Chondrocyte (in vitro differentiated cells): ENCODE measurements around the gene PRKD3. TPM values are rescaled to one million over a fixed set of nuclear protein-coding genes. Genes with fewer than 3 reads are reported as not detected.

Experiments
- DNase-seq: peaks from one replicate; pipeline ENCODE4 v3.0.0; 2021; ENCODE audit warnings: mixed read lengths, low spot score
- H3K27ac Mint-ChIP-seq: one replicate; pipeline ENCODE4 v1.8.0; 2021; ENCODE audit warnings: mild to moderate bottlenecking, moderate library complexity, mixed read lengths; ENCODE audit not compliant: unreplicated experiment
- H3K27me3 Mint-ChIP-seq: 2 replicates; pipeline ENCODE4 v1.8.0; 2021; ENCODE audit warnings: low read depth, mixed read lengths
- H3K36me3 Mint-ChIP-seq: 2 replicates; pipeline ENCODE4 v1.8.0; 2021; ENCODE audit warnings: low read depth, mixed read lengths
- H3K4me1 Mint-ChIP-seq: 2 replicates; pipeline ENCODE4 v1.8.0; 2021; ENCODE audit warnings: low read depth, mild to moderate bottlenecking, mixed read lengths
- H3K4me3 Mint-ChIP-seq: one replicate; pipeline ENCODE4 v1.8.0; 2021; ENCODE audit warnings: mild to moderate bottlenecking, moderate library complexity, mixed read lengths; ENCODE audit not compliant: unreplicated experiment
- H3K9me3 Mint-ChIP-seq: 2 replicates; pipeline ENCODE4 v1.8.0; 2021; ENCODE audit warnings: low read depth, mixed read lengths
- CTCF ChIP-seq: fragments of 200-600 bp; sonication (generic); IDR thresholded peaks from 2 replicates; pipeline ENCODE4 v1.5.0; 2021; ENCODE audit warnings: antibody characterized with exemption, mild to moderate bottlenecking, moderate library complexity
- total RNA-seq: library from RNA; stranded (reverse); gene quantifications from 3 replicates; pipeline ENCODE4 v1.2.1, GENCODE V29; 2021

The PRKD3 gene
- total RNA-seq, 1 donor from 2014 or later, result 45.4 TPM

- Mint-ChIP-seq H3K36me3 (no peaks in the 10 kb centered on the region), H3K27ac (peak overlapping the region; percentile 32)
- no peak for DNase-seq
These were observed 8.5 kb downstream of the PRKD3 start for GRCh38 chr2:37316181-37316580.

GRCh38 chr2:37315364-37315763 is 9.3 kb downstream of the PRKD3 start:
- Mint-ChIP-seq H3K36me3 (no peaks in the 10 kb centered on the region), H3K4me1 (peaks cover 56% of the 10 kb centered on the region), H3K27ac (no peak overlapping the region), H3K27me3 (no peaks in the 10 kb centered on the region), H3K4me3 (no peak overlapping the region), H3K9me3 (no peaks in the 10 kb centered on the region)
- TF ChIP-seq CTCF, result no peak
- no peak for DNase-seq

More at GRCh38 chr2:37316181-37316580, 8.5 kb downstream of the PRKD3 start:
- no peaks in the 10 kb centered on the region for H3K9me3 Mint-ChIP-seq
- peaks cover 55% of the 10 kb centered on the region for H3K4me1 Mint-ChIP-seq
- no peak for TF ChIP-seq CTCF
- no peak overlapping the region for H3K4me3 Mint-ChIP-seq
- no peaks in the 10 kb centered on the region for H3K27me3 Mint-ChIP-seq

- H3K36me3 Mint-ChIP-seq, result no peaks in the 10 kb centered on the region
- no peak for DNase-seq
- H3K27me3 Mint-ChIP-seq, result no peaks in the 10 kb centered on the region
- TF ChIP-seq CTCF, result no peak
- peaks cover 9% of the 10 kb centered on the region for H3K4me1 Mint-ChIP-seq
- no peak overlapping the region for H3K4me3 Mint-ChIP-seq
- H3K9me3 Mint-ChIP-seq, result no peaks in the 10 kb centered on the region
- no peak overlapping the region for H3K27ac Mint-ChIP-seq
These were observed 17.1 kb downstream of the PRKD3 start for GRCh38 chr2:37307500-37307899.

- Mint-ChIP-seq H3K4me1 (peaks cover 10% of the 10 kb centered on the region), H3K36me3 (no peaks in the 10 kb centered on the region), H3K27me3 (no peaks in the 10 kb centered on the region), H3K9me3 (no peaks in the 10 kb centered on the region), H3K27ac (no peak overlapping the region), H3K4me3 (no peak overlapping the region)
- TF ChIP-seq CTCF, result no peak
- DNase-seq, result no peak
These were observed 18.6 kb downstream of the PRKD3 start for GRCh38 chr2:37306024-37306423.

- no peak for TF ChIP-seq CTCF
- DNase-seq, result no peak
- peaks cover 18% of the 10 kb centered on the region for H3K4me1 Mint-ChIP-seq
- no peaks in the 10 kb centered on the region for H3K36me3 Mint-ChIP-seq
- H3K27ac Mint-ChIP-seq, result no peak overlapping the region
- H3K9me3 Mint-ChIP-seq, result no peaks in the 10 kb centered on the region
- H3K4me3 Mint-ChIP-seq, result no peak overlapping the region
- no peaks in the 10 kb centered on the region for H3K27me3 Mint-ChIP-seq
These were observed 21.9 kb downstream of the PRKD3 start for GRCh38 chr2:37302701-37303252.
